NCI-H526 treated with DMSO at 0.1 percent for 48 hours (cell line): Measurements from ENCODE around the gene CPHXL2.
A peak's percentile ranks its signal among the peaks of the same experiment; 100 is the strongest.

Source experiments
- DNase-seq: peaks from one replicate; lab custom pipeline; 2025; lab: John Stamatoyannopoulos, UW

CPHXL2 gene

DNA sequence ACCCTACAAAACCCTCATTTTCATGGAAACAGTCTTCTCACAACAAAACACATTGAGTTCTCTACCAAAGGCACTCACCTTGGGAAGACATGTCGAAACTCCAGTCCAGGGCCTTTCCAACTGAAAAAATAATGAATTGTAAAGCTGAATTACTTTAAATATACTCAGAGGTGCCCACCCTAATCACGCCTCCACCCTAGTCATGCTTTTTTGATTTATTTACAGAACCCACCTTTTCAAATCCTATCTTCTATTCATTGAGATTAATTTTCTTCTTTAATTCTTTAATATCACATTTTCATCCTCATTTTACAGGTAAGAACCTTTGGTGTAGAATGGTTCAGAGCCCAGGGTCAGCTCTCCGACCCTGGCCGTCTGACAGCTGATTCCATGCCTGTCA lies at the start of gene CPHXL2:
Gene CPHXL2 (minus strand): TSS at position 101 of the 400 bp plus-strand sequence. CDS start 10 bp downstream, at position 91.
- DNase-seq = no peak

DNA sequence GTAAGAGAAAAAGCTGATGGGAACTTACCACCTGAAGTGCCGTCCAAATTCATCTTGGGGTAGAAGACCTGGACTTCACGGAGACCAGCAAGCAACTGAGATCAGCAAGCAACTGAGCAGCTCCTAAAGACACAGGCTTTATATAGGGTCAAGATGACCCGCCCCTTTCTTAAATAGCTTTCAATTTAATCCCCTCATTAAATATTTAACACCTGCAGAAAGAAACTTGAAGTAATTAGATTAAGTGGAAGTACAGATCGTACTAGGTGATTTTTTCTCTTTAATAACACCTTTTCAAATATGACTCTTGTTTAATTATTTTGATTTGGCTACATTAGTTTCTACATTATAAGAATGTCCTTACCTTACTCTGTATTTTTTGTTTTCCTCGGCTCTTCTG lies 49.6 kb upstream of the CPHXL2 start, which contains the start of gene CPHXL:
Gene CPHXL (minus strand): TSS at position 101 of the 400 bp plus-strand sequence. CDS start 48 bp downstream, at position 53.
- DNase-seq = no peak

GRCh38 chr16:75718452-75718851 lies 41.6 kb upstream of the CPHXL2 start:
- no peak for DNase-seq

DNA sequence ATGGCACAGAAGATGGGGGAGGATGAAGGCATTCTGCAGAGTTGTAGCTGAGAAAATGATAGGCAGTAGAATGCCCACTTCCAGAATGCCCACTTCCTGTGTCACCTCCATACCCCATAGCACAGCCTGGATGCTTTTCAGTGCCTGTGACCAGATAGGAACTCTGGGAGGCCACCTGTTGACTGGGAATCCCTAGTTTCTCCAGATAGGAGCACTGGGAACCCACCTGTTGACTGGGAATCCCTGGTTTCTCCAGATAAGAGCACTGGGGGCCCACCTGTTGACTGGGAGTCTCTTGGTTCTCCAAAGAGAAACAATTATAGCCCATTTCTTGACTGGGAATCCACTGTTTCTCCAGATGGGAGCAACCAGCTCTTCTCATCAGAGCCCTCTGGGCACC lies 37.9 kb upstream of the CPHXL2 start:
- DNase-seq = no peak

DNA sequence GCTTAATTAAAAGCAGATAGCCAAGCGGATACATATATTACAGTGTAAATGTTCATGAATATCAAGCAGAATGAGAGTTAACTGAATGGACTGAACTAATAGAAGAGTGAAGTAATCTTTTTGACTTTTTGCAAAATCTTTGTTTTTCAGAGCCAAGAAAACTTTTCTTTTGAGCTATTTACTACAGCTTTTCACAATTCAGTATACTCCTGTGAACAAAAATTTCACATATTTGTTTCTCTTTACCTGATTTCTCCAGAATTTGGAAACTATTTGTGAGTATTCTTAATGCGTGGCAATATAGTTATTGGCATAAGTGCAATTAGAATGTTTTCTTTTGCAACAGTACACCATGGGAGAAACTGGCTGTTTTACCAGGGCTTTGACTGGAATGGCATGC lies 33.5 kb upstream of the CPHXL2 start:
- no peak for DNase-seq

GRCh38 chr16:75703306-75703705 lies 26.5 kb upstream of the CPHXL2 start:
- DNase-seq = no peak

- no peak for DNase-seq
These were observed 25.4 kb upstream of the CPHXL2 start for GRCh38 chr16:75702242-75702641.

GRCh38 chr16:75701361-75701760 lies 24.6 kb upstream of the CPHXL2 start, which contains the start of gene DUXB:
Gene DUXB, minus strand, starts transcription at chr16:75701461. Its CDS starts 43 bp downstream, at chr16:75701418.
- DNase-seq = no peak

- DNase-seq = no peak
These were observed 20.8 kb upstream of the CPHXL2 start for GRCh38 chr16:75697571-75697970.

DNA sequence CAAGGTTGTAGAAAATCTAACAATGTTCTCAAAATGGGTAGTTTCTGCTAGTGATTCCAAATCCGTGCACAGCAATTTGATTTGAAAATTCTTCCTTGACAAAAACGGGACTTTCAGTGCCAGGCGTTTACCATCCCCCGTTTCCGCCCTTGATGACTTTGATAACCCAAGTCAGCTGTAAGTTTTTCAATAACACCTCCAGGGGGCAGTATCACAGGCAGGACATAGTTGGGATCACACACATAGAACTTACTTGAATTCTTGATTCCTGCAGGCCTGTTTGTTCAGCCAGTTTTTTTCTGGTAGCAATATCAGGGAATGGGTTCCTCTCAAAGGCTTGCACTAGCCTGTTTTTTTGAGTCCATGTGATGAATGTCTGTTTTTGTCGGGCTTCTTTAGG lies 18.9 kb upstream of the CPHXL2 start:
- DNase-seq = no peak

DNA sequence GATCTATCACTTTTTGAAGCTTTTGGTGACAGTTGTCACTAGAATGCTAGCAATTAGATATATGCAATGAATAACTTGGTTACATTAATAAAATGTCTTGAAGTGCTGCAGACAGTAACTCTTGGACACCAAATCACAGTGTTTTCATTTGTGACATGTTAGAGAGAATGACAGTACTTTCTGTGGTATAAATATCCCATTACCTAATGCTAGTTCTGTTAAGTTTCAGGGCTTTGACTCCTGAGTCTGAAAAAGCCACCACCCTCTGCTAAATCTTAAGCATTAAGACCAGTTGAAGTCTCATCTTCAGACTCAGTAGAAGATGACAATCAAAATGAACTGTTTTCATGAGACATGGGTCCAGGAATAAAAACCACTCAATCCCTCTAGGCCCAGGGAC lies 10.6 kb upstream of the CPHXL2 start:
- no peak for DNase-seq

- no peak for DNase-seq
These were observed 5.5 kb upstream of the CPHXL2 start for GRCh38 chr16:75682308-75682707.

GRCh38 chr16:75679366-75679765 lies 2.6 kb upstream of the CPHXL2 start:
- no peak for DNase-seq

- no peak for DNase-seq
These were observed 9.3 kb downstream of the CPHXL2 start for GRCh38 chr16:75667503-75667902.

DNA sequence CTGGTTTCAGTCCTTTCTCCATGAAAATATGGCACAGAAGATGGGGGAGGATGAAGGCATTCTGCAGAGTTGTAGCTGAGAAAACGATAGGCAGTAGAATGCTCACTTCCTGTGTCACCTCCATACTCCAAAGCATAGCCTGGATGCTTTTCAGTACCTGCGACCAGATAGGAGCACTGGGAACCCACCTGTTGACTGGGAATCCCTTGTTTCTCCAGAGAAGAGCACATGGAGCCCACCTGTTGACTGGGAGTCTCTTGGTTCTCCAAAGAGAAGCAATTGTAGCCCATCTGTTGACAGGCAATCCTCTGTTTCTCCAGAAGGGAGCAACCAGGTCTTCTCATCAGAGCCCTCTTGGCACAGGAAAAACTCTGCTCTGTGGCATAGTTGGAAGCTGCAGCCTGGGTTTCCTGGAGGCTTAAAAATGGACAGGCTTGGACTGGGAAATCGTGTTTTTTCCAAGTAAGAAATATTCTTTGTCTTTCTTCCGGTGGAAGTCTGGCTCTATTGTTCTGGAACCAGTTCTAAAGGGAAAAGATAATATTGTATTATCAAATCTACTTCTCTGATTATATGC lies 16.0 kb downstream of the CPHXL2 start:
- no peak for DNase-seq

DNA sequence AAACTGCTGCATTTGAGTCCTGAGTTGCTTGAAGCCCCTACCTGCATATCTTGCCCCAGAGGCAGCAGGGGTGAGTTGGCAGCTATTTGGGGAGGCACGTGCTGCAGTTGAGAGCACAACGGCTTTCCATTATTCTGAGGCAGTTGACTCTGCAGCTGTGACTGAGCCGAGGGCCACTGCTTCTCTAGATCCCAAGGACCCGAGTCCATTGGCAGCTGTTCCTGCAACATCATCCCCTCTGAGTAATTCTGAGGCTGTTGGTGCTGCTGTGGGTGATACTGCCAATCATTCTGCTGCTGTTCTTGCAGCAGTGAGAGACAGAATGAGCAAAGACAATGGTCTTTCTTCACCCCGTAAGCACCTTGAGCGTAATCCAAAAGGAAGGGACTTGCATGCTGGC lies 16.5 kb downstream of the CPHXL2 start:
- DNase-seq = no peak

DNA sequence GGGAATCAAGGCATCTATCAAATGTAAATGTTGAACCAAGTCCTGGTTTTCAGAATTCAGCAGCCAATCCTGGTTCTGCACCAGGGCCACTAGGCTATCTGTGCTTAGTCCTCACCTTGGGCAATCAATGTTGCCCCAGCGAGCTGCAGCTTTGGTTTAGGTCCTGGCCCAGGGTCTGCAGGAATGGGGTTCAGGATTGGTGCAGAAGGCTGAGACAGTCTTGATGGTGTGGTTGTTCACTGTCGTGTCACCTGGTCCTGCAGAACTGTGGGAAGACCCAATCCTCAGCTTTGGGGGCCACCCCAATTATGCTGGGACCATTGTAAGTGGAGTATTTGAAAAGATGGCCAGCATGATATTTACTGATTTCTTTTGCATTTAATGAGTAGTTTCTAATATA lies 18.6 kb downstream of the CPHXL2 start:
- no peak for DNase-seq

DNA sequence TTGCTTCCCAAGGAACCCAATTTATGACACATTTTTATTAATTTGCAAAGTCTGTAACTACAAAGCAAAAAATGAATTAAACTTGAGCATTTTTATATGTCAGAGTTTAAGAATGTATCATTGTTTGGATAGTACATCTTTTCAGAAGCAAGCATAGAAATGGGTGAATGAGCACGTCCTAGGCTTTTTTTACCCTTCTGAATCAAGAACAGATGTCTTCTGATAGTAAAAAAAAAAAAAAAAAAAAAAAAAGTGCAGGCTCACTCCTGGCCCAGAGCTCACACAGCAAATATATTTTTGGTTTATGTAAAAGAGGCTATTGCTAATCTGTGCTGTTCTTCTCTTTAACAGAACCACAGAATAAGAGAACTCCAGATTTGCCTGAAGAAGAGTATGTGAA lies 22.9 kb downstream of the CPHXL2 start:
- DNase-seq = no peak

DNA sequence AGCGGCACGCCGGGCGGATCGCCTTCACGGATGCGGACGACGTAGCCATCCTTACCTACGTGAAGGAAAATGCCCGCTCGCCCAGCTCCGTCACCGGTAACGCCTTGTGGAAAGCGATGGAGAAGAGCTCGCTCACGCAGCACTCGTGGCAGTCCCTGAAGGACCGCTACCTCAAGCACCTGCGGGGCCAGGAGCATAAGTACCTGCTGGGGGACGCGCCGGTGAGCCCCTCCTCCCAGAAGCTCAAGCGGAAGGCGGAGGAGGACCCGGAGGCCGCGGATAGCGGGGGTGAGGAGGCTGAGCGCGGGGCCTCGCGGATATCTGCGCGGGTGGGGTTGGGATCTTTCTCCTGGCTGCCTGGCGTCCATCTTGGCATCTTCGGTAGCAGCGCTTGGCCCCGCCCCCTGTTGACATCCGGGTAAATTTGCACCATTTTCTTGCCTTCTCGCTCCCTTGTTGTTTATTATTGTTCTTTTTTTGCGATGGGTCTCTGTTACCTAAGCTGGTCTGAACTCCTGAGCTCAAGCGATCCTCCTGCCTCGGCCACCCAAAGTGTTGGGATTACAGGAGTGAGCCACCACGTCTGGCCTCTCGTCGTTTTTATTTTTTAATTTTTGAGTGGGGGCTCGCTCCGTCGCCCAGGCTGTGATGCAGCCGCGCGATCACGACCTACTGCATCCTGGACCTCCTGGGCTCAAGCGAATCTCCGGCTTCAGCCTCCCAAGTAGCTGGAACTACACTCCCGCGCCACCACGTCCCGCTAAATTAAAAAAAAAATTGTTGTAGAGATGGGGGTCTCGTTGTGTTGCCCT lies 28.3 kb downstream of the CPHXL2 start:
- DNase-seq = peak; percentile 55

DNA sequence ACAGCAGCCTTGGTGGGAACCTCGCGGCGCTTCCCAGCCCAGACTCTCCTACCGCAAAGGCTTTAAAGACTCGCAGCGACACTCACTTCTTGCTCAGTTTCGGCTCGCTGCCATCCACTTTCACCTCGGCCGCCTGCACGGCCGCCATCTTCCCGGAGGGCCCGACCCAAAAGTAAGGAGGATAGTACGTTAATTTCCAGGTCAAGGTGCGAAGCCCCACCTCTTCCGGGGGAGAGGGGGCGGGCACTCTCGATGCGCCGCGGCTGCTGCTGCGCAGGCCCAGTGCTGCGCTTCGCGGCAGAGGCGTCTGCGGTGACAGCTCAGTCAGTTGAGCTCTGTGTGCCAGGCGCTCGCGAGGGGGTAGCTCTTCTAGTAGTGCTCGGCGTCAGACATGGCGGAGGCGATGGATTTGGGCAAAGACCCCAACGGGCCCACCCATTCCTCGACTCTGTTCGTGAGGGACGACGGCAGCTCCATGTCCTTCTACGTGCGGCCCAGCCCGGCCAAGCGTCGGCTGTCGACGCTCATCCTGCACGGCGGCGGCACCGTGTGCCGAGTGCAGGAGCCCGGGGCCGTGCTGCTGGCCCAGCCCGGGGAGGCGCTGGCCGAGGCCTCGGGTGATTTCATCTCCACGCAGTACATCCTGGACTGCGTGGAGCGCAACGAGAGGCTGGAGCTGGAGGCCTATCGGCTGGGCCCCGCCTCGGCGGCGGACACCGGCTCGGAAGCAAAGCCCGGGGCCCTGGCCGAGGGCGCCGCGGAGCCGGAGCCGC lies 29.1 kb downstream of the CPHXL2 start, which contains the start of the genes KARS1 and TERF2IP:
Gene KARS1 (minus strand): TSS at position 174 of the 773 bp plus-strand sequence. CDS start 26 bp downstream, at position 148.
Gene TERF2IP (plus strand): TSS at position 282 of the 773 bp plus-strand sequence. CDS start 110 bp downstream, at position 392.
- peak; percentile 81 for DNase-seq

- no peak for DNase-seq
These were observed 29.7 kb downstream of the CPHXL2 start for GRCh38 chr16:75647112-75647491.

GRCh38 chr16:75644240-75645012 lies 32.4 kb downstream of the CPHXL2 start:
- DNase-seq = no peak
